Fibroblast of lung (primary cell): ENCODE measurements around the gene DPYSL3. TPM values are rescaled to one million over a fixed set of nuclear protein-coding genes. Genes with fewer than 3 reads are reported as not detected.
A peak's percentile ranks its signal among the peaks of the same experiment; 100 is the strongest.

ENCODE experiments used
- DNase-seq, 2 donors: peaks; one replicate each; pipeline versions ENCODE4 v3.0.0 to v3.0.0-alpha.2; 2010; ENCODE audit warnings: low read depth in 2 of 2
- H2AFZ ChIP-seq: 2 replicates; pipeline ENCODE4 v1.5.1; 2012; ENCODE audit warnings: low read length, control low read depth, inconsistent platforms
- H3K27ac ChIP-seq: 2 replicates; pipeline ENCODE4 v1.5.1; 2011; ENCODE audit warnings: low read length, control low read depth; ENCODE audit not compliant: insufficient read depth
- H3K27me3 ChIP-seq: 2 replicates; pipeline ENCODE4 v1.5.1; 2011; ENCODE audit warnings: mild to moderate bottlenecking, low read length; ENCODE audit not compliant: control insufficient read depth, insufficient read depth
- H3K36me3 ChIP-seq: 2 replicates; pipeline ENCODE4 v1.5.1; 2011; ENCODE audit warnings: low read length; ENCODE audit not compliant: control insufficient read depth, insufficient read depth
- H3K4me1 ChIP-seq: 2 replicates; pipeline ENCODE4 v1.5.1; 2011; ENCODE audit warnings: low read length; ENCODE audit not compliant: control insufficient read depth, insufficient read depth; ENCODE audit errors: extremely low read depth
- H3K4me2 ChIP-seq: 2 replicates; pipeline ENCODE4 v1.5.1; 2011; ENCODE audit warnings: low read length, control low read depth; ENCODE audit not compliant: insufficient read depth; ENCODE audit errors: extremely low read depth
- H3K4me3 ChIP-seq, 4 experiments: fragments of 200-600 bp in 1 of 4; sonication (generic) in 1 of 4; replicated peaks in 1 of 4; 2 replicates each; pipeline ENCODE4 v1.5.1; 2011 to 2016; ENCODE audit warnings: low read length in 4 of 4, low read depth in 3 of 4, mild to moderate bottlenecking in 3 of 4, control low read depth in 2 of 4, inconsistent platforms in 1 of 4, mixed read lengths in 1 of 4; ENCODE audit not compliant: insufficient read depth in 1 of 4; ENCODE audit errors: control extremely low read depth in 1 of 4
- H3K79me2 ChIP-seq: 2 replicates; pipeline ENCODE4 v1.5.1; 2012; ENCODE audit warnings: mild to moderate bottlenecking, low read length, inconsistent platforms; ENCODE audit not compliant: control insufficient read depth, insufficient read depth
- H3K9ac ChIP-seq: 2 replicates; pipeline ENCODE4 v1.5.1; 2011; ENCODE audit warnings: mild to moderate bottlenecking, low read length, control low read depth; ENCODE audit not compliant: insufficient read depth
- H3K9me3 ChIP-seq: 2 replicates; pipeline ENCODE4 v1.5.1; 2012; ENCODE audit warnings: low read depth, low read length; ENCODE audit not compliant: control insufficient read depth, insufficient read depth
- H4K20me1 ChIP-seq: 2 replicates; pipeline ENCODE4 v1.5.1; 2011; ENCODE audit warnings: low read length; ENCODE audit not compliant: control insufficient read depth, insufficient read depth; ENCODE audit errors: extremely low read depth
- CTCF ChIP-seq, 2 donors: IDR thresholded peaks in 1 of 2; conservative IDR thresholded peaks in 1 of 2; 1 replicate in 1 of 2; 2 replicates in 1 of 2; pipeline ENCODE4 v1.5.1; 2011 to 2012; ENCODE audit warnings: low read length in 2 of 2, control low read depth in 1 of 2, inconsistent platforms in 1 of 2, low read depth in 1 of 2, mild to moderate bottlenecking in 1 of 2
- EZH2 ChIP-seq: IDR thresholded peaks from 2 replicates; pipeline ENCODE4 v1.5.1; 2012; ENCODE audit warnings: low read length, control low read depth, mild to moderate bottlenecking; ENCODE audit errors: missing control alignments
- polyA plus RNA-seq, 2 donors: library from polyadenylated mRNA; depleted of rRNA in 1 of 2; stranded (reverse) in 1 of 2; unstranded in 1 of 2; fragments of >200 nt; gene quantifications; 2 replicates each; pipeline ENCODE4 v1.2.1, GENCODE V29; 2011 to 2012; ENCODE audit warnings: missing spikeins in 1 of 2
- total RNA-seq: library from RNA; depleted of rRNA; stranded (reverse); fragments of >200 nt; gene quantifications from 2 replicates; pipeline ENCODE4 v1.2.1, GENCODE V29; 2014

Gene DPYSL3
- total and polyA plus RNA-seq, 2 donors (not counting 1 experiment from before 2014, with no cell fraction given): 52.4 to 206 TPM

GRCh38 chr5:147552897-147553296 is 43.0 kb upstream of the DPYSL3 start:
- no peaks in the 10 kb centered on the region for H4K20me1 ChIP-seq
- H3K4me3 ChIP-seq: no peak overlapping the region
- H3K79me2 ChIP-seq: no peaks in the 10 kb centered on the region
- no peak for TF ChIP-seq EZH2
- TF ChIP-seq CTCF (conservative IDR thresholded peaks at IDR 0.05 in 1 of 2, IDR thresholded peaks at IDR 0.05 in 1 of 2; ENCODE audit: low read depth in 1 of 2, low read length in 2 of 2): no peak
- H3K36me3 ChIP-seq: no peaks in the 10 kb centered on the region
- DNase-seq: no peak
- H2AFZ ChIP-seq: no peak overlapping the region
- no peaks in the 10 kb centered on the region for H3K27me3 ChIP-seq
- H3K4me1 ChIP-seq: peaks cover 8% of the 10 kb centered on the region
- no peak overlapping the region for H3K4me2 ChIP-seq
- no peak overlapping the region for H3K27ac ChIP-seq
- H3K9ac ChIP-seq: no peak overlapping the region
- H3K9me3 ChIP-seq: no peaks in the 10 kb centered on the region

GRCh38 chr5:147551677-147552076 is 41.8 kb upstream of the DPYSL3 start:
- TF ChIP-seq EZH2: no peak
- no peak for TF ChIP-seq CTCF (conservative IDR thresholded peaks at IDR 0.05 in 1 of 2, IDR thresholded peaks at IDR 0.05 in 1 of 2; ENCODE audit: low read depth in 1 of 2, low read length in 2 of 2)
- no peak overlapping the region for H3K9ac ChIP-seq
- DNase-seq: peak in 1 of 2 donors; percentile 43
- peaks cover 8% of the 10 kb centered on the region for H3K4me1 ChIP-seq
- H3K27ac ChIP-seq: no peak overlapping the region
- H3K4me3 ChIP-seq: no peak overlapping the region
- H3K27me3 ChIP-seq: no peaks in the 10 kb centered on the region
- no peaks in the 10 kb centered on the region for H3K9me3 ChIP-seq
- H3K79me2 ChIP-seq: no peaks in the 10 kb centered on the region
- H4K20me1 ChIP-seq: no peaks in the 10 kb centered on the region
- H3K4me2 ChIP-seq: no peak overlapping the region
- peak overlapping the region; percentile 43 for H2AFZ ChIP-seq
- no peaks in the 10 kb centered on the region for H3K36me3 ChIP-seq

GRCh38 chr5:147547730-147548129 is 37.9 kb upstream of the DPYSL3 start:
- Histone ChIP-seq H3K27ac (no peak overlapping the region), H3K9me3 (no peaks in the 10 kb centered on the region), H3K4me1 (no peaks in the 10 kb centered on the region), H3K27me3 (no peaks in the 10 kb centered on the region), H4K20me1 (no peaks in the 10 kb centered on the region), H3K4me3 (no peak overlapping the region), H3K9ac (no peak overlapping the region), H3K4me2 (no peak overlapping the region), H2AFZ (peak overlapping the region; percentile 58), H3K36me3 (no peaks in the 10 kb centered on the region), H3K79me2 (no peaks in the 10 kb centered on the region)
- peak in 1 of 2 donors; percentile 74 for DNase-seq
- TF ChIP-seq EZH2 (no peak), CTCF (conservative IDR thresholded peaks at IDR 0.05 in 1 of 2, IDR thresholded peaks at IDR 0.05 in 1 of 2; ENCODE audit: low read depth in 1 of 2, low read length in 2 of 2) (no peak)
